Endometrial microvascular endothelial cells (primary cell): ENCODE data around the gene SARM1. TPM values are rescaled to one million over a fixed set of nuclear protein-coding genes. Genes with fewer than 3 reads are reported as not detected.

ENCODE experiments used
- in situ Hi-C: cut with HindIII; loops from 2 replicates; pipeline ENCODE4 v1.10.0; 2017; ENCODE audit warnings: low sequenced_read_pairs, low pct_unique_long_range_greater_than_20kb; ENCODE audit errors: inconsistent ontology term
- total RNA-seq: library from RNA; depleted of rRNA; stranded (reverse); fragments of >200 nt; gene quantifications from one replicate; pipeline ENCODE4 v1.2.3, GENCODE V29; 2015; ENCODE audit errors: inconsistent ontology term

The SARM1 gene
- total RNA-seq, 1 donor from 2014 or later: 2.4 TPM

- in situ Hi-C loops: no loop called here
Measured at GRCh38 chr17:28449859-28450258, 78.4 kb downstream of the SARM1 start.

Other genes with a start within 250 kb of the SARM1 start
- gene TMEM97, start 52.5 kb upstream of the SARM1 start, total RNA-seq: 16.3 TPM
- gene IFT20, start 36.2 kb upstream of the SARM1 start, total RNA-seq: 31.0 TPM
- 65.8 TPM for gene TNFAIP1, start 35.9 kb upstream of the SARM1 start, total RNA-seq
- 144 TPM for gene POLDIP2, start 14.2 kb upstream of the SARM1 start, total RNA-seq
- not detected for gene SEBOX, start 6.5 kb upstream of the SARM1 start, total RNA-seq
- gene VTN, start 1.4 kb upstream of the SARM1 start, total RNA-seq: not detected
- gene SLC46A1, start 34.5 kb downstream of the SARM1 start, total RNA-seq: 31.9 TPM
- not detected for gene SLC13A2, start 102.0 kb downstream of the SARM1 start, total RNA-seq
- not detected for gene FOXN1, start 134.7 kb downstream of the SARM1 start, total RNA-seq
- gene UNC119, start 180.9 kb downstream of the SARM1 start, total RNA-seq: 28.7 TPM
- 69.2 TPM for gene PIGS, start 199.8 kb downstream of the SARM1 start, total RNA-seq
- gene ALDOC, start 205.2 kb downstream of the SARM1 start, total RNA-seq: 8.9 TPM
- gene SPAG5, start 227.3 kb downstream of the SARM1 start, total RNA-seq: 63.3 TPM
- gene RSKR, start 242.5 kb downstream of the SARM1 start, total RNA-seq: 1.5 TPM